HepG2 (cell line): ENCODE data around the gene TPM1. TPM values are rescaled to one million over a fixed set of nuclear protein-coding genes. Genes with fewer than 3 reads are reported as not detected.

Experiments
- ATAC-seq: fragments of 200-7000 bp; cut with Tn5 transposase; 3 replicates; pipeline ENCODE4 v1.9.1; 2020; ENCODE audit warnings: mild to moderate bottlenecking, moderate library complexity
- BruUV-seq: library from RNA; stranded (reverse); fragments of 400-500 nt; replicated peaks from 2 replicates; lab custom pipeline; 2021; lab: Mats Ljungman, UMichigan
- CTCF ChIA-PET: fragments of 300-600 bp; formaldehyde crosslinking; extraction: SDS; loops from one replicate; lab custom pipeline; 2021; ENCODE audit warnings: low total read pairs, inconsistent platforms, low intra/inter-chr PET ratio; lab: Yijun Ruan, JAX
- POLR2A ChIA-PET: fragments of 350-600 bp; sonication (Branson Sonifier 250); formaldehyde crosslinking; loops from one replicate; lab custom pipeline; 2020; ENCODE audit warnings: antibody characterized with exemption, inconsistent platforms; lab: Yijun Ruan, JAX
- DNase-seq: peaks from one replicate; pipeline ENCODE4 v3.0.0-alpha.2; 2015; ENCODE audit warnings: low spot score
- FAIRE-seq: peaks from 3 replicates; lab custom pipeline; 2011; peaks lifted over from hg19 to GRCh38; lab: Jason Lieb, UNC
- H2AFZ ChIP-seq: one replicate; pipeline ENCODE4 v1.6.1; 2011; ENCODE audit warnings: low read length, inconsistent platforms
- H3K27ac ChIP-seq: fragments of 300-600 bp; 3 replicates; pipeline ENCODE4 v1.8.0; 2011; ENCODE audit warnings: mixed run types, mild to moderate bottlenecking, mixed read lengths, low read length, inconsistent platforms; ENCODE audit not compliant: insufficient read depth; ENCODE audit errors: extremely low read length
- H3K27me3 ChIP-seq, 2 experiments: fragments of 200-600 bp in 1 of 2; 2 replicates in 1 of 2; 3 replicates in 1 of 2; pipeline versions ENCODE4 v1.6.0 to v1.8.0; 2011; ENCODE audit warnings: low read length in 2 of 2, mild to moderate bottlenecking in 2 of 2, moderate library complexity in 2 of 2, inconsistent platforms in 1 of 2; ENCODE audit not compliant: insufficient read depth in 2 of 2, control insufficient read depth in 1 of 2
- H3K36me3 ChIP-seq, 2 experiments: fragments of 200-600 bp in 1 of 2; replicated peaks in 1 of 2; 2 replicates in 1 of 2; 3 replicates in 1 of 2; pipeline versions ENCODE4 v1.5.1 to v1.8.0; 2011; ENCODE audit warnings: low read length in 2 of 2, inconsistent platforms in 1 of 2; ENCODE audit not compliant: insufficient read depth in 2 of 2, control insufficient read depth in 1 of 2
- H3K4me1 ChIP-seq: 2 replicates; pipeline ENCODE4 v1.5.1; 2012; ENCODE audit warnings: low read length, inconsistent platforms; ENCODE audit not compliant: insufficient read depth
- H3K4me2 ChIP-seq: 2 replicates; pipeline ENCODE4 v1.6.0; 2011; ENCODE audit warnings: low read depth, low read length, inconsistent platforms
- H3K4me3 ChIP-seq, 3 experiments: fragments of 200-600 bp in 1 of 3; sonication (generic), shearing (Covaris generic) in 1 of 3; replicated peaks in 1 of 3; 2 replicates each; pipeline ENCODE4 v1.5.1; 2011 to 2016; ENCODE audit warnings: low read length in 3 of 3, inconsistent platforms in 2 of 3, low read depth in 2 of 3, mild to moderate bottlenecking in 2 of 3, control low read depth in 1 of 3, mixed read lengths in 1 of 3; ENCODE audit not compliant: insufficient read depth in 1 of 3
- H3K79me2 ChIP-seq: one replicate; pipeline ENCODE4 v1.6.1; 2011; ENCODE audit warnings: low read length, inconsistent platforms; ENCODE audit not compliant: insufficient read depth
- H3K9ac ChIP-seq: 2 replicates; pipeline ENCODE4 v1.6.0; 2011; ENCODE audit warnings: mild to moderate bottlenecking, low read depth, low read length, inconsistent platforms; ENCODE audit not compliant: insufficient read depth
- H3K9me3 ChIP-seq: 2 replicates; pipeline ENCODE4 v1.5.1; 2012; ENCODE audit warnings: mild to moderate bottlenecking, low read length
- H4K20me1 ChIP-seq: 2 replicates; pipeline ENCODE4 v1.6.0; 2011; ENCODE audit warnings: inconsistent platforms, mild to moderate bottlenecking, low read length, moderate library complexity; ENCODE audit not compliant: insufficient read depth
- GPN1 ChIP-seq: sonication (generic); formaldehyde crosslinking; IDR thresholded peaks from 2 replicates; pipeline ENCODE4 v1.5.1; 2020; ENCODE audit warnings: missing genetic modification reagents, borderline replicate concordance
- HNRNPLL ChIP-seq: fragments of 200-400 bp; formaldehyde crosslinking; IDR thresholded peaks from 2 replicates; pipeline ENCODE4 v1.6.1; 2017; ENCODE audit warnings: mild to moderate bottlenecking, low read depth, low read length; ENCODE audit not compliant: poor library complexity, severe bottlenecking
- KMT2B ChIP-seq: IDR thresholded peaks from 2 replicates; pipeline ENCODE4 v1.6.1; 2016; ENCODE audit warnings: missing genetic modification reagents, missing compliant biosample characterization
- NFAT5 ChIP-seq: sonication (generic); formaldehyde crosslinking; IDR thresholded peaks from 2 replicates; pipeline ENCODE4 v1.4.0; 2020; ENCODE audit warnings: missing genetic modification reagents
- SPEN ChIP-seq: sonication (generic); formaldehyde crosslinking; IDR thresholded peaks from 2 replicates; pipeline ENCODE4 v1.5.1; 2020; ENCODE audit warnings: low read depth, mild to moderate bottlenecking, missing genetic modification reagents
- ZNF382 ChIP-seq: sonication (generic); formaldehyde crosslinking; IDR thresholded peaks from 2 replicates; pipeline ENCODE4 v1.5.0; 2020; ENCODE audit warnings: missing genetic modification reagents, mild to moderate bottlenecking, borderline replicate concordance
- ZNF451 ChIP-seq: sonication (generic); formaldehyde crosslinking; IDR thresholded peaks from 2 replicates; pipeline ENCODE4 v1.5.0; 2020; ENCODE audit warnings: mild to moderate bottlenecking, missing genetic modification reagents
- ZNF530 ChIP-seq: sonication (generic); formaldehyde crosslinking; IDR thresholded peaks from 2 replicates; pipeline ENCODE4 v1.5.0; 2020; ENCODE audit warnings: low read depth, mild to moderate bottlenecking, missing genetic modification reagents
- ZNF652 ChIP-seq: IDR thresholded peaks from 2 replicates; pipeline ENCODE4 v1.6.1; 2016; ENCODE audit warnings: low read depth, borderline replicate concordance
- ZNF749 ChIP-seq: sonication (generic); formaldehyde crosslinking; IDR thresholded peaks from 2 replicates; pipeline ENCODE4 v1.8.0; 2022; ENCODE audit warnings: mild to moderate bottlenecking, missing genetic modification reagents, moderate library complexity, borderline replicate concordance
- WGBS: methylation state at CpG from one replicate; pipeline ENCODE4 v1.1.6; 2017; ENCODE audit warnings: low lambda C conversion rate; 5-methylcytosine and 5-hydroxymethylcytosine counted together
- in situ Hi-C: cut with HindIII; loops from 2 replicates; pipeline ENCODE4 v1.10.0; 2017; ENCODE audit warnings: low pct_unique_long_range_greater_than_20kb; ENCODE audit not compliant: extremely low pct_ligation_motif_present
- intact Hi-C: fragments of 100-400 bp; cut with micrococcal nuclease; formaldehyde crosslinking; loops from one replicate; pipeline ENCODE4 v1.10.0; 2022; ENCODE audit not compliant: unreplicated experiment
- polyA plus RNA-seq, 8 experiments: library from polyadenylated mRNA; depleted of rRNA in 3 of 8; stranded (reverse) in 7 of 8; unstranded in 1 of 8; fragments of >200 nt; fragmentation: Illumina TruSeq in 4 of 8; extraction: Trizol in 4 of 8; gene quantifications; 2 replicates each; pipeline versions ENCODE4 v1.2.1 to v1.2.3, GENCODE V29; 2011 to 2016; ENCODE audit warnings: low read depth in 4 of 8, missing spikeins in 1 of 8, mixed read lengths in 1 of 8; ENCODE audit not compliant: insufficient read depth in 1 of 8
- total RNA-seq, 5 experiments: library from RNA; depleted of rRNA; stranded (reverse); fragments of >200 nt; fragmentation: Illumina TruSeq; extraction: Trizol; gene quantifications; 2 replicates each; pipeline ENCODE4 v1.2.3, GENCODE V29; 2016; ENCODE audit warnings: low read depth in 1 of 5
- TF ChIP-seq, protein P1 (sequence below): sonication (generic); formaldehyde crosslinking; IDR thresholded peaks from 2 replicates; pipeline ENCODE4 v1.4.0; 2020; ENCODE audit warnings: mild to moderate bottlenecking, missing genetic modification reagents
- TF ChIP-seq, protein P2 (sequence below): sonication (generic); formaldehyde crosslinking; IDR thresholded peaks from 2 replicates; pipeline ENCODE4 v1.4.0; 2020; ENCODE audit warnings: missing genetic modification reagents
- TF ChIP-seq, protein P3 (sequence below): sonication (generic); formaldehyde crosslinking; IDR thresholded peaks from 2 replicates; pipeline ENCODE4 v1.4.0; 2020; ENCODE audit warnings: missing genetic modification reagents

Gene TPM1
- total and polyA plus RNA-seq, 2 of the 13 experiments (the other 11 are each of a cell fraction or from before 2014, with no cell fraction given): 98.9 to 109 TPM

DNA sequence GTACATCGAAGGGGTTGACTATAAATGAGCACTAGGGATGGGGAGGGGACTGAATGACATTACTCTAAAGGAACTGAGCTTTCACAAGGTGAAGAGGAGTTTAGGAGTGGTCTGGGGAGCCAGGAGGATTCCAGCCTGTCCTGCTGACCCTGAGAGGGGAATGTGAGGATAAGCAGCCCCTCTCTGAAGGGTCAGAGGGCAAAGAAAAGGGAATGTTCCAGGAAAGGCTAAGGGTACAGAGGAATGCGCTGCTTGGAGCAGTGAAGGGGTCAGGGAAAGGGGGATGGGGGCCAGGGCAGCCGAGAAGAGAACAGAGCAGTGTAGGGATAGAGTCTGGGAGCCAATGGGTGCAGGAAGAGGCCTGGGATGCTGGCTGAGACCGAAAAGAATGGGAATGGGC, 28.0 kb upstream of the TPM1 start:
- ChIA-PET CTCF (no interaction called here), POLR2A (no interaction called here)
- Histone ChIP-seq H3K4me2 (no peak overlapping the region), H3K36me3 (no peaks in the 10 kb centered on the region), H3K9me3 (no peaks in the 10 kb centered on the region), H3K4me1 (peaks cover 71% of the 10 kb centered on the region), H2AFZ (no peak overlapping the region), H3K4me3 (no peak overlapping the region), H3K27me3 (no peaks in the 10 kb centered on the region), H3K9ac (no peak overlapping the region), H4K20me1 (no peaks in the 10 kb centered on the region), H3K79me2 (no peaks in the 10 kb centered on the region), H3K27ac (no peak overlapping the region)
- TF ChIP-seq ZNF451 (CRISPR knock-in tag): no peak
- no peak for TF ChIP-seq NFAT5 (CRISPR knock-in tag)
- no peak for TF ChIP-seq GPN1 (CRISPR knock-in tag)
- TF ChIP-seq, protein P1, sequence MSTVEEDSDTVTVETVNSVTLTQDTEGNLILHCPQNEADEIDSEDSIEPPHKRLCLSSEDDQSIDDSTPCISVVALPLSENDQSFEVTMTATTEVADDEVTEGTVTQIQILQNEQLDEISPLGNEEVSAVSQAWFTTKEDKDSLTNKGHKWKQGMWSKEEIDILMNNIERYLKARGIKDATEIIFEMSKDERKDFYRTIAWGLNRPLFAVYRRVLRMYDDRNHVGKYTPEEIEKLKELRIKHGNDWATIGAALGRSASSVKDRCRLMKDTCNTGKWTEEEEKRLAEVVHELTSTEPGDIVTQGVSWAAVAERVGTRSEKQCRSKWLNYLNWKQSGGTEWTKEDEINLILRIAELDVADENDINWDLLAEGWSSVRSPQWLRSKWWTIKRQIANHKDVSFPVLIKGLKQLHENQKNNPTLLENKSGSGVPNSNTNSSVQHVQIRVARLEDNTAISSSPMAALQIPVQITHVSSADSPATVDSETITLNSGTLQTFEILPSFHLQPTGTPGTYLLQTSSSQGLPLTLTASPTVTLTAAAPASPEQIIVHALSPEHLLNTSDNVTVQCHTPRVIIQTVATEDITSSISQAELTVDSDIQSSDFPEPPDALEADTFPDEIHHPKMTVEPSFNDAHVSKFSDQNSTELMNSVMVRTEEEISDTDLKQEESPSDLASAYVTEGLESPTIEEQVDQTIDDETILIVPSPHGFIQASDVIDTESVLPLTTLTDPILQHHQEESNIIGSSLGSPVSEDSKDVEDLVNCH (CRISPR knock-in tag): no peak
- TF ChIP-seq ZNF652 (CRISPR knock-in tag): no peak
- TF ChIP-seq, protein P2, sequence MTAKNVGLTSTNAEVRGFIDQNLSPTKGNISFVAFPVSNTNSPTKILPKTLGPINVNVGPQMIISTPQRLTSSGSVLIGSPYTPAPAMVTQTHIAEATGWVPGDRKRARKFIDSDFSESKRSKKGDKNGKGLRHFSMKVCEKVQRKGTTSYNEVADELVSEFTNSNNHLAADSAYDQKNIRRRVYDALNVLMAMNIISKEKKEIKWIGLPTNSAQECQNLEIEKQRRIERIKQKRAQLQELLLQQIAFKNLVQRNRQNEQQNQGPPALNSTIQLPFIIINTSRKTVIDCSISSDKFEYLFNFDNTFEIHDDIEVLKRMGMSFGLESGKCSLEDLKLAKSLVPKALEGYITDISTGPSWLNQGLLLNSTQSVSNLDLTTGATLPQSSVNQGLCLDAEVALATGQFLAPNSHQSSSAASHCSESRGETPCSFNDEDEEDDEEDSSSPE (CRISPR knock-in tag): no peak
- TF ChIP-seq ZNF749: no peak
- no peak for TF ChIP-seq SPEN
- TF ChIP-seq ZNF530 (CRISPR knock-in tag): no peak
- TF ChIP-seq HNRNPLL: no peak
- no peak for TF ChIP-seq ZNF382
- TF ChIP-seq, protein P3, sequence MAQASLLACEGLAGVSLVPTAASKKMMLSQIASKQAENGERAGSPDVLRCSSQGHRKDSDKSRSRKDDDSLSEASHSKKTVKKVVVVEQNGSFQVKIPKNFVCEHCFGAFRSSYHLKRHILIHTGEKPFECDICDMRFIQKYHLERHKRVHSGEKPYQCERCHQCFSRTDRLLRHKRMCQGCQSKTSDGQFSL (CRISPR knock-in tag): no peak
- no peak for TF ChIP-seq KMT2B
- in situ Hi-C loops (no loop called here), intact Hi-C loops (loop anchor here (10.0 kb wide), 1 partner anchor 120 kb away; no protein-coding TSS in a partner anchor)
- 88% methylated on average over 4 of the region's 4 CpGs for WGBS
- no TSS peak for BruUV-seq
- DNase-seq (no peak), ATAC-seq (no peak), FAIRE-seq (no peak)
